Astrocyte (in vitro differentiated cells and primary cell): Measurements from ENCODE around the gene NTSR1. TPM values are rescaled to one million over a fixed set of nuclear protein-coding genes. Genes with fewer than 3 reads are reported as not detected.

Experiments
- DNase-seq: peaks from one replicate; pipeline ENCODE4 v3.0.0-alpha.2; 2010; ENCODE audit warnings: low read depth
- FAIRE-seq: peaks from 2 replicates; lab custom pipeline; 2011; peaks lifted over from hg19 to GRCh38; lab: Jason Lieb, UNC
- H2AFZ ChIP-seq: 2 replicates; pipeline ENCODE4 v1.6.0; 2012; ENCODE audit warnings: low read depth, low read length, inconsistent platforms
- H3K27ac ChIP-seq: 2 replicates; pipeline ENCODE4 v1.5.1; 2011; ENCODE audit warnings: low read depth, low read length, inconsistent platforms
- H3K27me3 ChIP-seq: 2 replicates; pipeline ENCODE4 v1.6.0; 2011; ENCODE audit warnings: low read length, inconsistent platforms; ENCODE audit not compliant: insufficient read depth
- H3K36me3 ChIP-seq: 2 replicates; pipeline ENCODE4 v1.5.1; 2011; ENCODE audit warnings: low read length, inconsistent platforms; ENCODE audit not compliant: insufficient read depth
- H3K4me1 ChIP-seq: 2 replicates; pipeline ENCODE4 v1.5.1; 2011; ENCODE audit warnings: low read length, inconsistent platforms; ENCODE audit not compliant: insufficient read depth
- H3K4me2 ChIP-seq: 2 replicates; pipeline ENCODE4 v1.6.0; 2012; ENCODE audit warnings: low read length, inconsistent platforms
- H3K4me3 ChIP-seq: 2 replicates; pipeline ENCODE4 v1.5.1; 2011; ENCODE audit warnings: low read depth, mild to moderate bottlenecking, low read length, inconsistent platforms; ENCODE audit not compliant: insufficient read depth
- H3K79me2 ChIP-seq: 2 replicates; pipeline ENCODE4 v1.6.0; 2012; ENCODE audit warnings: mild to moderate bottlenecking, low read length, inconsistent platforms; ENCODE audit not compliant: insufficient read depth
- H3K9ac ChIP-seq: 2 replicates; pipeline ENCODE4 v1.6.0; 2012; ENCODE audit warnings: mild to moderate bottlenecking, low read length, inconsistent platforms
- H3K9me3 ChIP-seq: 2 replicates; pipeline ENCODE4 v1.5.1; 2012; ENCODE audit warnings: low read depth, mild to moderate bottlenecking, low read length, inconsistent platforms; ENCODE audit not compliant: insufficient read depth
- H4K20me1 ChIP-seq: 2 replicates; pipeline ENCODE4 v1.6.0; 2012; ENCODE audit warnings: low read length, inconsistent platforms; ENCODE audit not compliant: insufficient read depth
- H3K27ac Mint-ChIP-seq: one replicate; pipeline ENCODE4 v1.8.0; 2021; ENCODE audit warnings: mild to moderate bottlenecking, mixed read lengths; ENCODE audit not compliant: unreplicated experiment
- H3K27me3 Mint-ChIP-seq: one replicate; pipeline ENCODE4 v1.8.0; 2021; ENCODE audit warnings: low read depth, mixed read lengths; ENCODE audit not compliant: unreplicated experiment
- H3K36me3 Mint-ChIP-seq: one replicate; pipeline ENCODE4 v1.8.0; 2021; ENCODE audit warnings: low read depth, mixed read lengths; ENCODE audit not compliant: unreplicated experiment
- H3K4me1 Mint-ChIP-seq: one replicate; pipeline ENCODE4 v1.8.0; 2021; ENCODE audit warnings: low read depth, mixed read lengths; ENCODE audit not compliant: unreplicated experiment
- H3K4me3 Mint-ChIP-seq: one replicate; pipeline ENCODE4 v1.8.0; 2021; ENCODE audit warnings: mild to moderate bottlenecking, moderate library complexity, mixed read lengths; ENCODE audit not compliant: unreplicated experiment
- H3K9me3 Mint-ChIP-seq: one replicate; pipeline ENCODE4 v1.8.0; 2021; ENCODE audit warnings: mild to moderate bottlenecking, mixed read lengths; ENCODE audit not compliant: unreplicated experiment
- EZH2 ChIP-seq: IDR thresholded peaks from 2 replicates; pipeline ENCODE4 v1.6.1; 2012; ENCODE audit warnings: mild to moderate bottlenecking, low read length, inconsistent platforms; ENCODE audit not compliant: insufficient read depth
- total RNA-seq: library from RNA; stranded (reverse); gene quantifications from 2 replicates; pipeline ENCODE4 v1.2.1, GENCODE V29; 2021
- TF ChIP-seq, protein P1 (sequence below): IDR thresholded peaks from 2 replicates; pipeline ENCODE4 v1.5.1; 2011; ENCODE audit warnings: low read depth, mild to moderate bottlenecking, inconsistent platforms, low read length, moderate library complexity; ENCODE audit not compliant: insufficient read depth

NTSR1 gene
- total RNA-seq, 1 donor from 2014 or later: 0.16 TPM

DNA sequence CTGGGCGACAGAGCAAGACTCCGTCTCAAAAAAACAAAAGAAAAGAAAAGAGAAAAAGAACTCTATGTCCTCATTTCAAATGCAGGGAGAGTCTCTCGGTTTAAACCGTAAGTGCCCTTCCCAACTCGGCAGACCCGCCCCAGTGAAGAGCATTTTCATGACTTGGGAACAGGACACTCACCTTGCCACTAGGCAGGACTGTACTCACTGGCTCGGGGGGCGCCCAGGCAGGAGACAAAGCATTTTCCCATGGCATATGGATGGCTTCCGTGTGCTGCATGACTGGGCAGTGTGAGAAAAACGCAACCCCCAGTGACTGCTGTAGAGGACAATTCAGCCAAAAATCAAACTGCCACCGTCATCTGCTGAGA lies 64.0 kb downstream of the NTSR1 start:
- peak overlapping the region; percentile 42 for H3K27ac Mint-ChIP-seq
- Histone ChIP-seq H3K27ac (no peak overlapping the region), H2AFZ (no peak overlapping the region)

DNA sequence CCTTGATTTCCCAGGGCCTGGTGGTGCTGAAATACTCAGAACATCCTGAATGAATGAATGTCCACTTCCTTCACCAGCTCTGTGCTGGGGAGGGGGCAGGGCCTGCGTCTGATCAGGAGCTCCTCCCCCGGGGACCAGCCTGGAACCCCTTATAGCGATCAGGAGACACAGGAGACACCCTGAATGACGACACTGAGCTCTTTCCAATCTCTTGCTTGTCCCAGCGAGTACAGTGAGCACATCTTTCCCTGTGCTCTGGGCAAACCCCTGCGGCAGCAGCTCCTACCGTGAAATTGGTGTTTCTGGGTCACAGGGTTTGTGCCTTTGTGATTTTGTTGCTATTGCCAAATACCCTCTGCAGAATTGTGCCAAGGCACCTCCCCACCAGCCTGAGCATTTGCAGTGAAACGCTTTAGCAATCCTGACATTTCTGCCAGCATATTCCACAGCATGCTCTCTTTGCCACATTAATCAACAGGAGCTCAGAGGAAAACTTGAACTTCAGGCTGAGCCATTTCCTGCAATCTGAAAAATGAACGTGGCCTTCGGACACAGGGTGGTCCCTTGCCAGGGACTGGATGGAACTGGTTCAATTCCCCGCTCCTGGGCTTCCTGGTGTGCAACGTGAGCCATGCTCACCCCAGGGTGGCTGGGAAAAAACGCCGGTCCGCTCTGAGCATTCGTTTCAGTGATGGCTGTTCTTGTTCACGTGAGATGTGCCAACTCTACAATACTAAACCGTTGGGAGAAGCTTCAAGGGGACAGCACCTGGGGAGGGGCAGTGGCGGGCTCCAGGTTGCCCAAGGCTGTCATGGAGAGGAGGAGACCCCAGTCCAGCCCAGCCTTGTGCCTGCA lies 64.6 kb downstream of the NTSR1 start:
- H3K27ac Mint-ChIP-seq: peak overlapping the region; percentile 42
- peak; percentile 20 for DNase-seq
- TF ChIP-seq, protein P1, sequence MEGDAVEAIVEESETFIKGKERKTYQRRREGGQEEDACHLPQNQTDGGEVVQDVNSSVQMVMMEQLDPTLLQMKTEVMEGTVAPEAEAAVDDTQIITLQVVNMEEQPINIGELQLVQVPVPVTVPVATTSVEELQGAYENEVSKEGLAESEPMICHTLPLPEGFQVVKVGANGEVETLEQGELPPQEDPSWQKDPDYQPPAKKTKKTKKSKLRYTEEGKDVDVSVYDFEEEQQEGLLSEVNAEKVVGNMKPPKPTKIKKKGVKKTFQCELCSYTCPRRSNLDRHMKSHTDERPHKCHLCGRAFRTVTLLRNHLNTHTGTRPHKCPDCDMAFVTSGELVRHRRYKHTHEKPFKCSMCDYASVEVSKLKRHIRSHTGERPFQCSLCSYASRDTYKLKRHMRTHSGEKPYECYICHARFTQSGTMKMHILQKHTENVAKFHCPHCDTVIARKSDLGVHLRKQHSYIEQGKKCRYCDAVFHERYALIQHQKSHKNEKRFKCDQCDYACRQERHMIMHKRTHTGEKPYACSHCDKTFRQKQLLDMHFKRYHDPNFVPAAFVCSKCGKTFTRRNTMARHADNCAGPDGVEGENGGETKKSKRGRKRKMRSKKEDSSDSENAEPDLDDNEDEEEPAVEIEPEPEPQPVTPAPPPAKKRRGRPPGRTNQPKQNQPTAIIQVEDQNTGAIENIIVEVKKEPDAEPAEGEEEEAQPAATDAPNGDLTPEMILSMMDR: no peak
- no peak for TF ChIP-seq EZH2
- FAIRE-seq: no peak
- peaks cover 32% of the 10 kb centered on the region for H3K27me3 Mint-ChIP-seq
- no peaks in the 10 kb centered on the region for H3K36me3 ChIP-seq
- no peaks in the 10 kb centered on the region for H3K36me3 Mint-ChIP-seq
- peaks cover 19% of the 10 kb centered on the region for H3K4me1 ChIP-seq
- H3K9ac ChIP-seq: no peak overlapping the region
- no peaks in the 10 kb centered on the region for H4K20me1 ChIP-seq
- no peaks in the 10 kb centered on the region for H3K79me2 ChIP-seq
- no peak overlapping the region for H3K4me3 Mint-ChIP-seq
- H3K4me1 Mint-ChIP-seq: no peaks in the 10 kb centered on the region
- H3K9me3 ChIP-seq: no peaks in the 10 kb centered on the region
- H2AFZ ChIP-seq: no peak overlapping the region
- peaks cover 11% of the 10 kb centered on the region for H3K27me3 ChIP-seq
- no peak overlapping the region for H3K27ac ChIP-seq
- peak overlapping the region; percentile 26 for H3K4me2 ChIP-seq
- no peak overlapping the region for H3K4me3 ChIP-seq
- no peaks in the 10 kb centered on the region for H3K9me3 Mint-ChIP-seq

More for the DNA sequence above, 64.0 kb downstream of the NTSR1 start:
- H3K4me3 ChIP-seq: no peak overlapping the region
- no peaks in the 10 kb centered on the region for H3K36me3 ChIP-seq
- Mint-ChIP-seq H3K4me1 (no peaks in the 10 kb centered on the region), H3K36me3 (no peaks in the 10 kb centered on the region), H3K9me3 (no peaks in the 10 kb centered on the region), H3K27me3 (peaks cover 36% of the 10 kb centered on the region), H3K4me3 (no peak overlapping the region)
- TF ChIP-seq, protein P1: no peak
- no peak for TF ChIP-seq EZH2
- FAIRE-seq (no peak), DNase-seq (no peak)
- no peaks in the 10 kb centered on the region for H4K20me1 ChIP-seq
- no peak overlapping the region for H3K9ac ChIP-seq
- H3K9me3 ChIP-seq: no peaks in the 10 kb centered on the region
- H3K79me2 ChIP-seq: no peaks in the 10 kb centered on the region
- peaks cover 19% of the 10 kb centered on the region for H3K4me1 ChIP-seq
- peaks cover 11% of the 10 kb centered on the region for H3K27me3 ChIP-seq
- H3K4me2 ChIP-seq: no peak overlapping the region
